GM21723 (cell line): ENCODE results near the gene TARP.
A peak's percentile ranks its signal among the peaks of the same experiment; 100 is the strongest.

ENCODE experiments used
- ATAC-seq: cut with Tn5 transposase; IDR thresholded peaks from one replicate; pipeline ENCODE4 v1.9.1; 2021; ENCODE audit warnings: mild to moderate bottlenecking, moderate library complexity; ENCODE audit not compliant: unreplicated experiment

TARP gene

DNA sequence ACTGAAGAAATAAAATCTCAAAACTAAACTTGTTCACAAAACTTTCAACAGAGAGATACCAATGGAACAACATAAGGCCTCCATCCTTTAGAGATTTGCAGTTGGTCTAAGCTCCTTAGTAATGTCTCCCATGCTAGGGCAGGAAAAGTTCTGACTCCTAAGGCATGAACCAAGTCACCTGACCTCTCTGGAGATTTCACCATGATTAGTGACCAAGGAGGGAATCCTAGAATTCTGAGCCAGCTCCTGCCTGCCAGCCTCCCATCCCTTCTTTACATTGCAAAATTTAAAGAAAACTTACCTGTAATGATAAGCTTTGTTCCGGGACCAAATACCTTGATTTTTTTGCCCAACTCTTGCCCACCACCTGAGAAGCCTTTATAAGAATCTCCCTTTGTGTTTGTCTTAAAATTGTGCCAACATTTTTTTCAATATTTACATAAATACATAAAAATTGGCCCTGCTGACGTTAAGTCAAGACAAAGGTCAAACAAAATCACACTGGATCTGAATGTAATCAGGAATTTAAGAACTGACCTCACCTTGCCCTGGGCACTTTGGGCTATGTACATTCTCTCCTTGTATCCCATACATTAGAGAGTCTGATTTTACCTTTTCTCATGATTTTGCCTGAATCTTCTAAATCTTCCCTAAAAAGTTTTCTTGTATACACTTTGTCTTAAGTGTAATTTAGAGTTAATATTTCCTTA lies at the start of gene TARP:
TARP (minus strand) TSS at position 351 of the 710 bp plus-strand sequence.
- ATAC-seq: no peak

DNA sequence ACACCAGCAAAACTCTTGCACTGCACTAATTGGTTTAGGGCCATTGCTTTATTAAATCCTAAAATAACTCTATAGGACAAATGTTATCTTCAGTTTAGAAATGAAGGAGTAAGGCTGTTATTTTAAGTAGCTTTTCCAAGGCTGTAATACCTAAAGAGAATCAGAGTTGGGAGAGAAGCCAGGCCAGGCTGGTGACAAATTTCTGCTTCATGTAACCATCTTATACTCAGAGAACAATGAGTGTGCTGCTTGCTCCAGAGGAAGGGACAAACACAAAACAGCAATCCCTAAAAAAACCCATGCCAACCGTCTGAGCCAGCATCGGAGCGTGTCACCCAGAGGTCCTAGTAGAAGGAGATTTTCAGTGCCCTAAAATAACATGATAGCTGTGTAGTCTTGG lies 49.7 kb upstream of the TARP start:
- no peak for ATAC-seq

DNA sequence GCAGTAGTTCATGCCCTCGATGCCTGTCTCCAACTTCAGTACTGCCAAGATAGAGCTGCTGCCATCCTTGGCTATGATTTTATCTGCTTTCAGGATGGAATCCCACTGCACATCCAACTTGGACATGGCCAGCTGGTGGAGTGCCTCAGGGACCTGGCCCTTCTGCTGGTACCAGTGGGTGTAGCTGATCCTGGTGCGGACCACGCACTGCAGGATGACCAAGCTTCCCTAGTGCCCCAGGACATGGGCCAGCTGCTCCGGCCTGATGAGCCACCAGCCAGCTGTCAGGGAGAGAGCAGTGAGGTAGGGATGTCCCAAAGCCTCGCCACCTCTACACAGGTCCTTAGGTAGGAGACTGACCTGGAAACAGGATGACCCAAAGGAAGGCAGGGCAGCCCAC lies 49.0 kb upstream of the TARP start:
- ATAC-seq: no peak

DNA sequence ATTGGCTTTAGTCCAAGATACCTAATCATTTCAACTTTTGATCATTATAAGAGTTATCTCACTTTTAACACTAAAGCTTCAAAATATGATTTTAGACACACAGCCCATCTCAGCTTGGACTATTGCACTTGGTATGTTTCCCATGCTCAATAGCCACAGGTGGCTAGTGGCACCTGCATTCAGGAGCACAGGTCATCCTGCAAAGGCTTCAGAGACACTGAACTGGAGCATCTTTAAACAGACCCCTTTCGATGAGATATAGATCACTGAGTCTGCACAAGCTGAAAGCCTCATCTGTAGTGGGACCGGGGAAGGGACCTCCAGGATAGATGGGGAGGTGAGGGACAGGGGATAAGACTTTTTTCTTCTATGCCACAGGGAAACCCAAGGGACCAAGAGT lies 48.5 kb upstream of the TARP start:
- no peak for ATAC-seq

DNA sequence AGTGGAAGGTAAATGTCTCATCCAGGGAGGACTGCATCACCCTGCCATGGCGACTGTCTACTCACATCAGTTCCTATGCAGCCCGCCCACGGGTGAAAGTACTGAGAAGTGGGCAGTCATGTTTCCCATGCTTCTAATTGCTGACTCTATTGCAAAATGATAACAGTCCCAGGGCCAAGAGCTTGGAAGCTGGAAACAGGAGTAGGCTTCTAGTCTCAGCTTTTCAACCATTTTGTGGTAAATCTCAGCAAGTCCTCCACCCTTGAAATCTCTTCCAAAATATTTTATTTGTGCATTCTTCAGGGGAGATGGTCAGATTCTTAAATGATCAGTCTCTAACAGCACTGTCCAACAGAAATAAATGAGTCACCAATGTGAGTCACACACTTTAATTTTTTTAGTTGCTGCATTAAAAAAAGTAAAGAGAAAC lies 48.1 kb upstream of the TARP start:
- no peak for ATAC-seq

DNA sequence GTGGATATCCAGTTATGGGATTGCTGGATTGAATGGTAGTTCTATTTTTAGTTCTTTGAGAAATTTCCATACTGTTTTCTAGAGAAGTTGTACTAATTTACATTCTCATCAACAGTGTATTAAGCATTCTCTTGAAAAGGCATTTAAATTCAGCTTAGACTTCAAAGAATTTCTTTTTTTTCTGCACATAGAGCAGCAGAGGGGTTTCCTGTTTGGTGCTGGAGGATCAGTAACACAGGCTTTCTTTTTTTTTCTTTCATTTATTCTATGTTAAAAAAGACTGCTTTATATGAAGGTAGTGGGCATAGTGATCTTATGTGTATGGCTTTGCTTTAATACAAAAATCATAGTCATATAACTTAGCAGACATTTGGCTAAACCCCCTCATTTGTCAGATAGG lies 47.6 kb upstream of the TARP start:
- no peak for ATAC-seq

DNA sequence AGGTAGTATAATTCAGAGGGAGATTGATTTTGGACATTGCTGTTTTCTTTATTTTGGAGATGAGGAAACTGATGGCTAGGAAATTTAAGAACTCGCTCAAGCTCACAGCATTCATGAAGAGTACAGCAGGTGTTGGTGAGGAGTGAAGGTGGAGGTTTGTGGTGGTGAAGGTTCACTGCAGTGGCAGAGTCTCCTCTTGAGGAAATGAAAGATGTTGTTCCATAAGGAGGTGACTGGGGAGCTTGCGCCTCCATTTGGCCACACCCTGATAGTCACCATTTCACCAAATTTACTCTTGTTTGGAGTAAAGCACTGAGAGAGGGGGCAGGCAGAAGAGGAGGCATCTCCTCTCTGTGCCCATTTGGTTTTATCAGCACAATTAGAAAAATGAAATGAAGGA lies 46.4 kb upstream of the TARP start:
- no peak for ATAC-seq

DNA sequence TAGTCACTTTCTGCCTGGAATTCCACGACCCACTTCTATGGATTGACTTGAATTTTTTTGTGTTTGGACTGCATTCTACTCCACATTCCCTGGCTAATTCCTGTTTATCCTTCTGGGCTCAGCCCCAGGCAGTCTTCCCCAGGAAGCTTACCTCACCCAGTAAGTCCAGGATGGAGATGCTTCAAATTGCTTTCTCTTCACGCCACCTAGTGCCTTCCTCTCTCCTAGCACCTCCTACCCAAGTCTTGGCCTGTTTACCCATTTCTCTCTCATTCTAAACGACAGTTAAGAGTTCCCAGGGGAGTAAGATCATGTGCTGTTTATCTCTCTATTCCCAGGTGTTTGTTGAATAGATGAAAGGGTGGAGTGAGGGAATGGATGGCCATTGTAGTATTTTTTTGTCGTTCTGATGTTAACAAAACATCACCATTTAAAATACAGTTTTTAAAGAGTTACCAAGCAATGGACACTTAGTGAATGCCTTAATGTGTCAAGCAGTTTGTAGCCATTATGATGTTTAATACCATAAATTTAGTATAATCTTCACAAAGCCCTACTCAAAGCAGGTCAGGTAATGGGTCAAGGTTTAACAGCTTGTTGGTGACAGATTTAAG lies 45.5 kb upstream of the TARP start:
- peak; percentile 74 for ATAC-seq

DNA sequence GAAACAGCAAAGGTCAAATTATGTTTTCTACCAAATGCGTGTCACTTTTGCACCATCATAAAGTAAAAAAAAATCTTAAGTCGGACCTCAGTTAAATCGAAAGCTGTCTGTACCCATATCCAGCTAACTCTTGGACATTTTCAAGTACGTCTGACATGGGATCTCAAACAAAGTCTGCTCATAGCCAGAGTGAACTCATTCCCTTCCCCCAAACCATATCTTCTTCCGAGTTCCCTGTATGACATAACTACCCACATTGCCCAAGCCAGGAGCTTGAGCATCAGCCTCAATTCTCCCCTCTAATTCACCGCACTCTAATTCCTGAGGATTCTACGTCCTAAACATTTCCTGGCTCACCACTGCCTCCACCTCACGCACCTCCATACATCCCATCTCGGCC lies 44.8 kb upstream of the TARP start:
- no peak for ATAC-seq

DNA sequence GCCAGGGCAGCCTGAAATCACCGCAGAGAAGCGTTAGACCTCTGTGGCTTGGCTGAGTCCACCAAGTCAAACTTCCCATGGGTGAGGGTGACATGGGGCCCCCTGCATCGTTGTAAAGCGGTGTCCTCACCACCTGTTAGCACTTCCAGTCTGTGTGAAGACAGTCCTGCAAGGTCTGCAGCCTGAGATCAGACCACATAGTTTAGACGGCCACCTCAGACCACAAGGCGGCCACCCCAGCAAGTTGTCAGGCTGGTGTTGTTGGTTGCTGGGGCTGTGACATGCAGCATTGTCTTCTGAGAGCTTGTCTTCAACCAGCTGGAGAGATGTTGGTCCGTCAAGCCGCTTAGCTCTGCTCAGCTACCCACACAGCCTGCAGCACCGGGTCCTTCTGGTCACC lies 44.1 kb upstream of the TARP start:
- peak; percentile 50 for ATAC-seq

DNA sequence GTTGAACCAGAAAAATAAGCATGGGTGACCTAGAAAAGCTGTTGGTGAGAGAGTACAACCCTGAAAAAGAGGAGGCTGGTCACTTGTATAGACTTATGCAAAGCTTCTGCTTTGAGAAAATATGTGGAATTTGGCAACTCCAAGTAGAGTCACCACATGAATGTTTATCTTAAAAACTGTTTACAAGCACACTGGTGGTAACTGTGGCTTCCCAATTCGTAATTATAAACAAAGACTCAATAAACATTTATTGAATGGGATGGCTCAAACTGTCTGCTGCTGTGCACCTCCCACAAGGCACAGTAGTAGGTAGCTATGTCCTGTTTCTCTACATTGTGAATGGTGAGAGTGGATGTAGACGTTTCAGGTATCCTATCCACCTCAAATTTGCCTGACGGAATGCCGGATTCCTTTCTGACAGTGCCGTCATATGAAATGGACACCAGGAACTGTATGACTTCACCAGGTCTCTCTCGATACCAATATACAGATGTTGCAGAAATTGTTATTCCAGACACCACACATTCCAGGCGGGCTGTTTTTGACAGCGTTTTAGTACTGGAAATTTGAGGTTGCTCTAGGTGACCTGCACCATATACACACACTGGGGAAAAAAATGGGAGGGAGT lies 43.4 kb upstream of the TARP start:
- ATAC-seq: no peak

DNA sequence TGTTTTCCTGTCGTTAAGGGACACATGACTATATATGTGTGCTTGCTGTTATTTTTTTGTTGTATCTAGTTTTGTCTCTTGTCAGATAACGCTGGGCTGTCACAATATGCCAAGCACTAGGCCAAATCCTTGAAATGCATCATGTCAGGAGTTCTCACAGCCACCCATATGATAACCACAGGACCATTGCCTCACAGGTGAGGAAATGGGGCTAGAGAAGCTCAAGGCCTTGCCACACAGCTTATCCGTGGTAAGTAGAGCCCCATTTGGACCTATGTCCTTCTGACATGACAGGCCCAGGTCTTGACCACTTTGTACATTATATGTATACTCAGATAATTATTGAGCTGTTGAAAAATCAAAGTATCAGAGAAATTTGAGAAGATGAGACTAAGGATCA lies 42.0 kb upstream of the TARP start:
- no peak for ATAC-seq

DNA sequence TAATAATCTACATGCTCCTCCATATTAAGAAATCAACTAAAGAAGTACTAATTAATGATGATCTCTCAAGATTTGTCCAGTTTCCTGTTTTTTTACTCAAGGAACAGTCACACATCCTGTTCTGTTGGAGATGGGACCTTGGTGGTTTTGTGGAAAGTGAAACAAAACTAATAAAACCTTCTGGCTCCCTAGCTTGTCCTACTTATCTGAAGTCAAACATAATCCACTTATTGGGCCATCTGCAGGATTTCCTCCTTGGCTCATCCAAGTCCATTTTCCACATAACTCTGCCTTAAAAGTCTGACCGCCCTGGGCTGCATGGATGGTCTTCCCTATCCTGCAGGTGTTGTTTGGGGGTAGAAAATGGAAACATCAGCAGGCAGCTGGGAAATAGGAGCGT lies 39.4 kb upstream of the TARP start:
- no peak for ATAC-seq

DNA sequence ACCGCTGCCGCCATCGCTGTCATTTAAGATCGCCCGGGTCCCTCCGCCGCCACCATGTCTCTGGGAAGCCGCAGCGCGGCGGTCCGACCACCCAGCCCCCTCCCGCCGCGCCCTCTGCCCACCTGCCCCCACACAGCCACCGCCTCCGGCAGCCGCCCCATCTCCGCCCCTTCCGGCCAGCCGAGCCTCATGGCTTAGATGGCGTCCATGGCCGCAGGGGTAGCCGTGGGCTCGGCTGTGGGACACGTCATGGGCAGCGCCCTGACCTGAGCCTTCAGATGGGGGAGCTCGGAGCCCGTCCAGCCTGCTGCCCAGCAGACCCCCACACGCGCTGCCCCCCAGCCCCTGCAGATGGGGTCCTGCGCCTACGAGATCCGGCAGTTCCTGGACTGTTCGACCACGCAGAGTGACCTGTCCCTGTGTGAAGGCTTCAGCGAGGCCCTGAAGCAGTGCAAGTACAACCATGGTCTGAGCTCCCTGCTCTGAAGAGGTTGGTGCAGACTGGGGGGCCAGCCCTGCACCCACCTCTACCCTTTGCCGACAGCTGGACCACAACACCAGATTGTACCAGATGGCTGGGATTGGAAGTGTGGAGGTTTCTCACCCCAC lies 38.0 kb upstream of the TARP start:
- ATAC-seq: peak; percentile 70

DNA sequence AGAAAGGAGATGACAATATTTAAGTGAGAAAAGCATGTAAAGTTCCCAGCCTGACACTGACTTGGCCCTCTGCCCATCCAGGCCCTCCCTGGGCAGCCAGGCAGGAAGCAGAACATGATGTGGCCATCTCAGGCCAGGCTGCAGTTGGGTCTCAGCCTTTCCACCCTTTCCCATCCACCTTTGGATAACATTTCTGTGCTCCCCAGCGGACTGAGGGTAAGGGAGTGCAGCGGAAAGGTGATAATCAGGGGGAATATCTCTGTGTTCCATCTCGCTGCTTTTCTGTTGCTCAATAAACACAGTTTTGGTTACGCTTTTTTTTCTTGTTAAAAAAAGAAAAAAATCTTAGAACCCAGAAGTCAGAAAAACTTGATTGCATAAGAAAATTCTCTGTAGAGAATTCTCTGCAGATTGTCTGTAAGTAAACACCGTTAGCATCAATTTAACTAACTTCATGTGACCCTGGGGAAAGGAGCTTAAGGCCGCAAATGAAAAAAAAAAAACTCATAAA lies 37.2 kb upstream of the TARP start:
- ATAC-seq: no peak

DNA sequence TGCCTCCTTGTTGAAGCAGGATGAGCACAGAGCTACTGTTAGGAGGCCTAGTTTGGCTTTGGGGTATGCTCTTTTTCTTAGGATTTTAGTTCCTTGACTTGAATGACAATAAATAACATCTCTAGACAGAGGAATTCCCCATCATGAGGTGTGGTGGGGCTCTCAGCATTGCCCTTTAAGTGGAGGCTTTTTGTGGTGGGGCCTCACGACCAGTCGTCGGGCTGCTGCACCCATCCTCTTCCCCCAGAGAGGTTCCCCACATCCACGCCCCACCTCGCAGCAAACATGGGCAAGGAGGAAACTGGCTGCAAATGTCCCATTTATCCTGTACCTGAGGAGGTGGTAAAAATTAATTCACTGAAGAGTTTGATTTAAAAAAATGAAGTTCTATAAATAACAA lies 36.1 kb upstream of the TARP start:
- ATAC-seq: no peak

DNA sequence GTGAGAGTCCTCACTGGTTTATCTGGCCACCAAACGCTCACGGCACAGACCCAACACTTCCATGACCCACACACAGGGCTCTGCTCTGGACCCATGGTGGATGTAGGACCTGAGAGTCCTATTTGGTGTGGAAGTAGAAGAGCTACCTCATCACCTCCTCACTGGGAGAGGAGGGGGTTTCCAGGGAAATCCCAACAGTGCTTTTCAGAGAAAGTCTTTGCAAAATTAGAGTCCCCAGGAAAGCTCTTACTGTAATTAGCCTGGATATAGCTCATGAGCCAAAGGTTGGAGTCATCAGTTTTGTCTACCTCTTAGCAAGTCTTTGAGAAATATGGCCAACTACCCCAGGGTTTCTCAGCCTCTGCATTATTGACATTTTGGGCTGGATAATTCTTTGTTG lies 34.7 kb upstream of the TARP start:
- ATAC-seq: no peak

DNA sequence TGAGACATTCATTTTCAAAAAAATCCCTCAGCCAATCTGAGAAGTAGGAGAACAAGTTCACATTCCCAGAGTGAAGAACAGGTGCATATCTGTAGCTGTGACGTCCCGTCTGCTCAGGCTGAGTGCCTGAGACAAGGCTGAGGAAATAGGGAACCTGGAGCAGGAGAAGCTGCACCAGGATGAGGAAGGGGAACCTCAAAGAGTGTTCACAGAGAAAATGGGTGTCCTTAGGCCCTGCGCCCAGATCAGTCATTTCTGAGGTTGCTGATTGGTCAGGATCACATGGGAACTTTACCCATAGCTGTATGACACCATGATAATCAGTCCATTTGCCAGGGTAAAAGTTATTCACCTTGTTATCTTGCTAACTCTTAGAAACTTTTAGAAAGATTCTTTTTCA lies 34.2 kb upstream of the TARP start:
- no peak for ATAC-seq

DNA sequence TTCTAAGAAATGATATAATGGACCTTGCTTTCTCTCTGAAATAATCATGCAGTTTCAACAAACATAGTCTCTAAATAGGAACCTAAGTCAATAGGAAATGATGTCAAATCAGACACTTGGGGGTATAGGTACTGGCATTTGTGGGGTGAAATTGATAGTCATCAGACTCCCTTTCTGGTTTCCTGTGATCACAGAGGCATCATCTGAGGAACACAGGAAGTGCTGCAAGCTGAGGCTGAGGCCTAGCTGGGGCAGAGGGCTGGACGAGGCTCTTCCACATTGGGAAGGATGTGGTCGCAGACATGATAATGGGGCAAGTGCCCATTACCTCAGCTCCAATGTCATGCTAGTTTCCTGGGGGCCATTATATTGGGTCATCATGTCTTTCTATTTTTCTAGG lies 33.5 kb upstream of the TARP start:
- no peak for ATAC-seq

DNA sequence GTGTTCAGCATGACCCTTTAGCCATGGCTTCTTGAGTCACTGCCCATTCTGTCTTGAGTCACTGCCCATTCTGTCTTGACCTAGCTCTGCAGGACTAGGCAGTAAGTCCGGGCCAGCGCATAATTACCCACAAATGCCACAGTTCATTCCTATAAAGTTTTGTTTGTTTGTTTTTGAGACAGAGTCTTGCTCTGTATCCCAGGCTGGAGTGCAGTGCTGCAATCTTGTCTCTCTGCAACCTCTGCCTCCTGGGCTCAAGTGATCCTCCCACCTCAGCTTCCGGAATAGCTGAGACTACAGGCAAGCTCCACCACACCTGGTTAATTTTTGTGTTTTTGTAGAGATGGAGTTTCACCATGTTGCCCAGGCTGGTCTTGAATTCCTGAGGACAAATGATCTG lies 32.7 kb upstream of the TARP start:
- no peak for ATAC-seq

DNA sequence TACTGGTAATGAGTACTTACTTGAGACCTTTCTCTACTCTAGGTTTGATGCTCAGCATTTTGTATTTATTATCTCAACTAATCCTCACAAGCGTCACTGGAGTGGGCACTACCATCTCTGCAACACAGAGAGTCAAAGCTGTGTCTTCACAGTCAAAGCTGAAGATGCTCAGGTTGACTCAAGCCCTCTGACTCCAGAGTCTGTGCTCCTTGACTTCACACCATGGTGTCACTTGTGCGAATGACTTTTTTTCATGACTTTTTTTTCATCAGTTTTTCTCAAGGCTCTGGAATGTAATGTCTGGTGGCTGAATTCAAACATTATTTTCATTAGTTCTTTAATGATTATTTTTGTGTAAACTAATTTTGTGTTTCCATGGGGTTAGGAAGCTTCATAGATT lies 30.4 kb upstream of the TARP start:
- no peak for ATAC-seq

DNA sequence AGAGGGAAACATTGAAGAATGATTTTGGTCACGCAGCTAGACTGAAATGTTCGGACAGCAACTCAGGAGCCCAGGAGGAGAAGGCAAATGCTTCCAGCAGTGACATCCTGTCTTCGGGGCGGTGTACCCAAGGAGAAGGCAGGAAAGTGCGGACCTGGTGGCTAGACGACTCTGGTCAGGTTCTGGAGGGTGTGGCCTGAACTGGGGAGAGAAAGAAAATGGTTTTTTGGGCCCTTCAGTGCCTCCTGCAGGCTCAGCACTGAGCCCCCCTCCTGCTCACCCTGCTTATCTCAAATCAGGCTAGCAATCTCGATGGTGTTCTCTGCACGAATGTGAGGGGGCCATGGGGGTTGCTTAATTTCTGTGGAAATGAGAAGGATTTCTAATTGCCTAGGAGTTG lies 26.7 kb upstream of the TARP start:
- no peak for ATAC-seq
